Gastrocnemius medialis (tissue), 4 donors: ENCODE results near the gene CEACAM1. TPM values are rescaled to one million over a fixed set of nuclear protein-coding genes. Genes with fewer than 3 reads are reported as not detected.

ENCODE experiments used
- ATAC-seq, 2 donors: fragments of 150-250 bp; one replicate each; pipeline ENCODE4 v1.9.1; 2016
- DNase-seq, 2 donors: peaks; one replicate each; pipeline ENCODE4 v3.0.0-alpha.2; 2019
- H3K27ac ChIP-seq, 4 donors: fragments of 200-600 bp; sonication (generic); 1 replicate in 1 of 4; 2 replicates in 3 of 4; pipeline ENCODE4 v1.5.1; 2016 to 2018; ENCODE audit warnings: mild to moderate bottlenecking in 2 of 4, moderate library complexity in 1 of 4
- H3K27me3 ChIP-seq, 3 donors: fragments of 200-600 bp; sonication (generic) in 2 of 3; 1 replicate in 1 of 3; 2 replicates in 2 of 3; pipeline versions ENCODE4 v1.5.1 to v1.6.0; 2016 to 2019; ENCODE audit warnings: mild to moderate bottlenecking in 1 of 3, moderate library complexity in 1 of 3
- H3K36me3 ChIP-seq, 2 donors: fragments of 200-600 bp; sonication (generic) in 1 of 2; one replicate each; pipeline ENCODE4 v1.5.1; 2017 to 2018
- H3K4me1 ChIP-seq, 2 donors: fragments of 200-600 bp; sonication (generic) in 1 of 2; one replicate each; pipeline ENCODE4 v1.5.1; 2016 to 2017; ENCODE audit warnings: mild to moderate bottlenecking in 2 of 2
- H3K4me3 ChIP-seq, 4 donors: fragments of 200-600 bp; sonication (generic) in 3 of 4; 1 replicate in 1 of 4; 2 replicates in 3 of 4; pipeline ENCODE4 v1.5.1; 2016 to 2019; ENCODE audit warnings: mild to moderate bottlenecking in 2 of 4
- H3K9me3 ChIP-seq, 3 donors: fragments of 200-600 bp; sonication (generic) in 2 of 3; 1 replicate in 1 of 3; 2 replicates in 2 of 3; pipeline ENCODE4 v1.5.1; 2016 to 2019
- POLR2A ChIP-seq, 2 donors: fragments of 450-650 bp; IDR thresholded peaks; one replicate each; pipeline ENCODE4 v1.6.1; 2017; ENCODE audit warnings: antibody characterized with exemption in 2 of 2, mild to moderate bottlenecking in 2 of 2, moderate library complexity in 2 of 2
- in situ Hi-C, 4 donors: fragments of 200-750 bp; cut with MboI; loops; one replicate each; pipeline versions ENCODE4 v1.15.0 to v1.8.0; 2017; ENCODE audit warnings: low sequenced_read_pairs in 4 of 4
- intact Hi-C: fragments of 100-400 bp; cut with DNase I; formaldehyde crosslinking; loops from one replicate; pipeline ENCODE4 v1.15.1; 2023; ENCODE audit warnings: low total_unique reads
- total RNA-seq, 4 donors: library from RNA; depleted of rRNA; stranded (reverse); fragments of >200 nt; gene quantifications; one replicate each; pipeline versions ENCODE4 v1.1.0 to v1.2.3, GENCODE V29; 2016
- TF ChIP-seq, protein P1 (sequence below), 5 experiments: fragments of 450-650 bp in 3 of 5; fragments of 200-600 bp in 2 of 5; sonication (generic) in 2 of 5; IDR thresholded peaks in 4 of 5; conservative IDR thresholded peaks in 1 of 5; 1 replicate in 4 of 5; 2 replicates in 1 of 5; pipeline ENCODE4 v1.5.1; 2016 to 2019; ENCODE audit warnings: antibody characterized with exemption in 5 of 5, mild to moderate bottlenecking in 3 of 5, moderate library complexity in 3 of 5

Gene CEACAM1
- total RNA-seq, 4 donors from 2014 or later, result 0.36 to 2.0 (median 0.53) TPM

DNA sequence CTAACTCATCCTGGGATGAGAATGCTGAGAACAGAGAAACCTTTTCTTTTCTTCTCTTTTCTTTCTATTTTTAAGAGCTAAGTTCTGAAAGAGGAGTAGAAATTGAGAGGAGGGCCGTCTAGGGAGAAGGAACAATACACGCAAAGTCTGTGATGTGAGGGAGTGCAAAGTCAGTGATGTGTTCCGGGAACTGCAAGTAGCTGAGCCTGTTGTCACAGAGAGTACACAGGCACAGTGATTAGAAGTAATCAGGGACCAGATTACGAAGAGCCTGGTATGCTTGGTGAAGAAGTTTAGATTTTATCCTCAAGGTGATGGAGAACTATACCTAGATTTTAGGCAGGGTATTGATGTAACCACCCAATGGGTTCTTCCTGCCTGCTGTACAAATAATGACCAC is 53.5 kb downstream of the CEACAM1 start:
- ATAC-seq (no peak), DNase-seq (no peak)
- no peaks in the 10 kb centered on the region for H3K9me3 ChIP-seq
- intact Hi-C loops, result no loop called here
- H3K27ac ChIP-seq, result no peak overlapping the region
- no peaks in the 10 kb centered on the region for H3K4me1 ChIP-seq
- no peaks in the 10 kb centered on the region for H3K36me3 ChIP-seq
- peaks cover 0 to 4% (median 0%) of the 10 kb centered on the region in 3 donors for H3K27me3 ChIP-seq
- TF ChIP-seq, protein P1, sequence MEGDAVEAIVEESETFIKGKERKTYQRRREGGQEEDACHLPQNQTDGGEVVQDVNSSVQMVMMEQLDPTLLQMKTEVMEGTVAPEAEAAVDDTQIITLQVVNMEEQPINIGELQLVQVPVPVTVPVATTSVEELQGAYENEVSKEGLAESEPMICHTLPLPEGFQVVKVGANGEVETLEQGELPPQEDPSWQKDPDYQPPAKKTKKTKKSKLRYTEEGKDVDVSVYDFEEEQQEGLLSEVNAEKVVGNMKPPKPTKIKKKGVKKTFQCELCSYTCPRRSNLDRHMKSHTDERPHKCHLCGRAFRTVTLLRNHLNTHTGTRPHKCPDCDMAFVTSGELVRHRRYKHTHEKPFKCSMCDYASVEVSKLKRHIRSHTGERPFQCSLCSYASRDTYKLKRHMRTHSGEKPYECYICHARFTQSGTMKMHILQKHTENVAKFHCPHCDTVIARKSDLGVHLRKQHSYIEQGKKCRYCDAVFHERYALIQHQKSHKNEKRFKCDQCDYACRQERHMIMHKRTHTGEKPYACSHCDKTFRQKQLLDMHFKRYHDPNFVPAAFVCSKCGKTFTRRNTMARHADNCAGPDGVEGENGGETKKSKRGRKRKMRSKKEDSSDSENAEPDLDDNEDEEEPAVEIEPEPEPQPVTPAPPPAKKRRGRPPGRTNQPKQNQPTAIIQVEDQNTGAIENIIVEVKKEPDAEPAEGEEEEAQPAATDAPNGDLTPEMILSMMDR (IDR thresholded peaks at IDR 0.05 in 4 of 5, conservative IDR thresholded peaks at IDR 0.05 in 1 of 5), result no peak
- TF ChIP-seq POLR2A (IDR thresholded peaks at IDR 0.05), result no peak
- H3K4me3 ChIP-seq, result no peak overlapping the region
- in situ Hi-C loops, result no loop called here

DNA sequence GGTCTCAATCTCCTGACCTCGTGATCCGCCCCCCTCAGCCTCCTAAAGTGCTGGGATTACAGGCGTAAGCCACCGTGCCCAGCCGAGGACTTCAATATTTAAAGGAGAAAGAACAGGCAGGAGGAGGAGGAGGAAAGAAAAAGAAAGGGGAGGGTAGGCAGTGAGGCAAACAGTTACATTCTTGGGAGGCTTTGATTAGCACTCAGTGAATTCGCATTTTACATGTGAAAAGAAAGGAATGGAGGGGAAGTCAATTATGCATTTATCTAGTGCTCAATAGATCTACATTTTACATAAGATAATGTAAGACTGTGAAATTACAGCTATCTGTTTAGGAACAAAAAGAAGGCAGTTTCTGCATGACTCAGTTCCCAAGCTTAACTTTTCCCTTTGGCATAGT is 54.6 kb downstream of the CEACAM1 start:
- ATAC-seq (no peak), DNase-seq (no peak)
- no peak for TF ChIP-seq POLR2A (IDR thresholded peaks at IDR 0.05)
- TF ChIP-seq, protein P1 (IDR thresholded peaks at IDR 0.05 in 4 of 5, conservative IDR thresholded peaks at IDR 0.05 in 1 of 5), result no peak
- Histone ChIP-seq H3K9me3 (no peaks in the 10 kb centered on the region), H3K4me1 (no peaks in the 10 kb centered on the region), H3K27ac (no peak overlapping the region), H3K27me3 (peaks cover 0 to 4% (median 0%) of the 10 kb centered on the region in 3 donors), H3K4me3 (no peak overlapping the region), H3K36me3 (no peaks in the 10 kb centered on the region)
- intact Hi-C loops (no loop called here), in situ Hi-C loops (no loop called here)

DNA sequence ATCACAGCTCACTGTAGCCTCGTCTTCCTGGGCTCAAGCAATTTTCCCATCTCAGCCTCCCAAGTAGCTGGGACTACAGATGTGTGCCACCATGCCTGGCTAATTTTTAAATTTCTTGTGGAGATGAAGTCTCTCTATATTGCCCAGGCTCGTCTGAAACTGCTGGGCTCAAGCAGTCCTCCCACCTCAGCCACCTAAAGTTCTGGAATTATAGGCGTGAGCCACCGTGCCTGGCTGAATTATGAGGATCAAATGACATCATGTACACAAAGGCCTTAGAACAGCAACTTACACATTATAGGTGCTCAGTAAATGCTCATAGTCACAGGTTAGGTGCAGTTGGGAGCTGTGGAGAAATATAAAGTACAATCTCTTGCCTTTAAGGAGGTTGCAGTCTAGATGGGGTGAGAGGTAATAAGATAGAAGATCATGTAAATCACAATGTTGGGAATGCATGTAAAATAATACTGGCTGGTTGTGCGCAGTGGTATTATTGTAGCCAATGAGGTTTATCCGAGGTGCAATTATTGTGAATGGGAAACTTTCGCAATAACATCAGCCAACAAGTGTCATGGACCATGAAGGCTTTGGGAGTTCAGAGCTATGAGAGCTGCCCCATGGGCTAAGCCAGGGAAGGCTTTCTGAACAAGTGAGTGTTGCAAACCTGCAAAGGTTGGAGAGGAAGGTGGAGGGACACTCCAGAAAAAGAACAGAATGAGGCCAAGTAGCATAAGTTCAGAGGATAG is 55.7 kb downstream of the CEACAM1 start:
- no peak for ATAC-seq
- in situ Hi-C loops (no loop called here), intact Hi-C loops (no loop called here)
- H3K27me3 ChIP-seq, result peaks cover 0 to 4% (median 0%) of the 10 kb centered on the region in 3 donors
- H3K36me3 ChIP-seq, result no peaks in the 10 kb centered on the region
- no peak overlapping the region for H3K4me3 ChIP-seq
- H3K9me3 ChIP-seq, result no peaks in the 10 kb centered on the region
- H3K27ac ChIP-seq, result no peak overlapping the region
- TF ChIP-seq, protein P1 (IDR thresholded peaks at IDR 0.05 in 4 of 5, conservative IDR thresholded peaks at IDR 0.05 in 1 of 5), result no peak
- no peak for TF ChIP-seq POLR2A (IDR thresholded peaks at IDR 0.05)
- no peaks in the 10 kb centered on the region for H3K4me1 ChIP-seq
- no peak for DNase-seq

DNA sequence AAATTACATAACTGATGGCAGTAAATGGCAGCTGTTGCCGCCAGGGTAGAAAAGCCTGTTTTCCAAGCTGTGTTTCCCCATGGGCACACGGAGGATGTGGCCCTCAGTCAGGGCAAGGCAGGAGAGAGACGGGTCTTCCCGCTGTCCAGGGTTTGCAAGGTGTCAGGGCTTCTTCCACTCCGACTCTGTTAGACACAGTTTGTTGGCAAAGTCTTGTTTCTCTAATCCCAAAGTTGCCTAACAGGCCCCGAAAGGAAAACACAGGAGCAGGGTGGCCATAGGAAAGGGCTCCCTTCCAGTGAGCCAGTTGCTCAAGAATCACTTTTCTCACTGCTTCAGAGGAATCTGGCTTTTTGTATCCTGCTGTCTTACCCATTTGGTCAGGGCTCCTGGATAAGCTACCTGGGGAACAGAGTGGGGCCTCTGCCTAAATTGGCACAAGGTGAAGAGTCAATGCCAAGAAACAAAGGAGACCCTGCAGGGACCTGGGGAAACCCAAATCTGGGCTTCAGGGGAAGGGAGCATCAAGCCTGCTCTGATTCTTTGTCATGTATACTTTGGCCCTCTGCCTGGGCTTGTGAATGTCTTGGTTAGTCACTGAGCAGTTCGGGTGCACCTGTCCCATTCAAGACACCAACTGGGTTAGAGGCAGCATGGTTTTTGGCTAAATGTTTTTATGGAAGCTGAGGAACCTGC is 56.6 kb downstream of the CEACAM1 start:
- H3K4me3 ChIP-seq, result no peak overlapping the region
- H3K27me3 ChIP-seq, result peaks cover 0 to 4% (median 0%) of the 10 kb centered on the region in 3 donors
- no peaks in the 10 kb centered on the region for H3K36me3 ChIP-seq
- DNase-seq, result no peak
- no peaks in the 10 kb centered on the region for H3K9me3 ChIP-seq
- H3K4me1 ChIP-seq, result no peaks in the 10 kb centered on the region
- no peak overlapping the region for H3K27ac ChIP-seq
- TF ChIP-seq, protein P1 (IDR thresholded peaks at IDR 0.05 in 4 of 5, conservative IDR thresholded peaks at IDR 0.05 in 1 of 5), result no peak
- TF ChIP-seq POLR2A (IDR thresholded peaks at IDR 0.05), result no peak
- no peak for ATAC-seq
- in situ Hi-C loops, result no loop called here
- intact Hi-C loops, result no loop called here
